SK-N-SH (cell line): Measurements from ENCODE around the gene TBC1D16. TPM values are rescaled to one million over a fixed set of nuclear protein-coding genes. Genes with fewer than 3 reads are reported as not detected.

Experiments used
- CTCF ChIA-PET: fragments of 300-600, 350-600 bp; formaldehyde crosslinking; extraction: SDS; loops from one replicate; lab custom pipeline; 2021; lab: Yijun Ruan, JAX
- POLR2A ChIA-PET: fragments of 350-600 bp; sonication (Branson Sonifier 250); formaldehyde crosslinking; extraction: SDS; loops from one replicate; lab custom pipeline; 2020; ENCODE audit warnings: antibody characterized with exemption, inconsistent platforms; lab: Yijun Ruan, JAX
- DNase-seq: peaks from one replicate; pipeline ENCODE4 v3.0.0; 2012
- H2AFZ ChIP-seq: fragments of 200-600 bp; sonication (generic); 2 replicates; pipeline ENCODE4 v1.8.1; 2016; ENCODE audit warnings: antibody characterized with exemption, mild to moderate bottlenecking, low read depth
- H3F3A ChIP-seq: fragments of 200-600 bp; sonication (generic); replicated peaks from 2 replicates; pipeline ENCODE3; 2016; ENCODE audit warnings: antibody characterized with exemption, mild to moderate bottlenecking; ENCODE audit not compliant: insufficient read depth
- H3K27ac ChIP-seq, 2 experiments: fragments of 200-500 bp in 1 of 2; fragments of 200-600 bp in 1 of 2; sonication (Bioruptor generic) in 1 of 2; sonication (generic), shearing (Covaris generic) in 1 of 2; 2 replicates each; pipeline versions ENCODE4 v1.5.1 to v1.6.1; 2014 to 2016; ENCODE audit warnings: low read depth in 2 of 2, inconsistent platforms in 1 of 2, low read length in 1 of 2, mild to moderate bottlenecking in 1 of 2, mixed read lengths in 1 of 2
- H3K27me3 ChIP-seq: fragments of 200-600 bp; sonication (generic), shearing (Covaris generic); 2 replicates; pipeline ENCODE4 v1.6.1; 2016; ENCODE audit warnings: mixed run types; ENCODE audit not compliant: insufficient read depth
- H3K36me3 ChIP-seq, 2 experiments: fragments of 200-500 bp in 1 of 2; fragments of 200-600 bp in 1 of 2; sonication (Bioruptor generic) in 1 of 2; sonication (generic) in 1 of 2; replicated peaks in 1 of 2; 2 replicates each; pipeline versions ENCODE3 to v1.5.1; 2014 to 2016; ENCODE audit warnings: low read length in 1 of 2, mild to moderate bottlenecking in 1 of 2; ENCODE audit not compliant: insufficient read depth in 2 of 2, control insufficient read depth in 1 of 2
- H3K4me1 ChIP-seq, 2 experiments: fragments of 200-500 bp in 1 of 2; fragments of 200-600 bp in 1 of 2; sonication (Bioruptor generic) in 1 of 2; sonication (generic), shearing (Covaris generic) in 1 of 2; 2 replicates each; pipeline versions ENCODE4 v1.5.1 to v1.6.1; 2014 to 2016; ENCODE audit warnings: low read depth in 1 of 2, low read length in 1 of 2, mixed run types in 1 of 2; ENCODE audit not compliant: insufficient read depth in 2 of 2, control insufficient read depth in 1 of 2
- H3K4me2 ChIP-seq: fragments of 200-600 bp; sonication (generic), shearing (Covaris generic); 2 replicates; pipeline ENCODE4 v1.6.1; 2017; ENCODE audit warnings: mixed run types
- H3K4me3 ChIP-seq, 2 experiments: fragments of 200-500 bp in 1 of 2; fragments of 200-600 bp in 1 of 2; sonication (Bioruptor generic) in 1 of 2; sonication (generic), shearing (Covaris generic) in 1 of 2; 2 replicates each; pipeline versions ENCODE4 v1.5.1 to v1.8.1; 2014 to 2016; ENCODE audit warnings: low read depth in 2 of 2, inconsistent platforms in 1 of 2, low read length in 1 of 2, mild to moderate bottlenecking in 1 of 2, mixed read lengths in 1 of 2, moderate library complexity in 1 of 2
- H3K79me2 ChIP-seq: fragments of 200-600 bp; sonication (generic); 2 replicates; pipeline ENCODE4 v1.8.1; 2017; ENCODE audit warnings: mild to moderate bottlenecking; ENCODE audit not compliant: insufficient read depth
- H3K9ac ChIP-seq: fragments of 200-600 bp; sonication (generic); 2 replicates; pipeline ENCODE4 v1.6.1; 2017; ENCODE audit warnings: mixed run types
- H3K9me2 ChIP-seq: fragments of 200-600 bp; sonication (generic); 2 replicates; pipeline ENCODE4 v1.6.1; 2017; ENCODE audit warnings: mixed run types
- H3K9me3 ChIP-seq: fragments of 200-600 bp; sonication (generic); 2 replicates; pipeline ENCODE4 v1.6.1; 2017; ENCODE audit warnings: mixed run types, mild to moderate bottlenecking, moderate library complexity
- H4K20me1 ChIP-seq: fragments of 200-600 bp; sonication (generic); 2 replicates; pipeline ENCODE4 v1.6.1; 2017; ENCODE audit warnings: mild to moderate bottlenecking, mixed run types; ENCODE audit not compliant: insufficient read depth
- CTCF ChIP-seq: fragments of 200-600 bp; sonication (generic); IDR thresholded peaks from 2 replicates; pipeline ENCODE4 v1.6.1; 2017; ENCODE audit warnings: antibody characterized with exemption, mild to moderate bottlenecking, moderate library complexity
- ELF1 ChIP-seq: IDR thresholded peaks from 2 replicates; pipeline ENCODE4 v1.4.0; 2012
- EZH2phosphoT487 ChIP-seq: fragments of 200-600 bp; sonication (generic); IDR thresholded peaks from 2 replicates; pipeline ENCODE4 v1.6.1; 2017; ENCODE audit warnings: low read depth, mixed run types, mild to moderate bottlenecking, antibody characterized with exemption, moderate library complexity, borderline replicate concordance
- FOXM1 ChIP-seq: IDR thresholded peaks from 2 replicates; pipeline ENCODE4 v1.4.0; 2012; ENCODE audit warnings: low read depth, mild to moderate bottlenecking
- GATA2 ChIP-seq: sonication (generic); formaldehyde crosslinking; IDR thresholded peaks from 2 replicates; pipeline ENCODE4 v1.5.0; 2020; ENCODE audit warnings: mild to moderate bottlenecking, missing genetic modification reagents
- NRF1 ChIP-seq: IDR thresholded peaks from 2 replicates; pipeline ENCODE4 v1.6.1; 2012; ENCODE audit warnings: low read depth, mild to moderate bottlenecking, low read length
- PBX3 ChIP-seq: IDR thresholded peaks from 2 replicates; pipeline ENCODE4; 2012
- RXRA ChIP-seq: IDR thresholded peaks from 2 replicates; pipeline ENCODE4 v1.4.0; 2012; ENCODE audit warnings: low read depth, mild to moderate bottlenecking, borderline replicate concordance
- SIN3A ChIP-seq: IDR thresholded peaks from 2 replicates; pipeline ENCODE4 v1.6.1; 2012; ENCODE audit warnings: low read depth, mild to moderate bottlenecking, low read length, moderate library complexity, borderline replicate concordance
- USF2 ChIP-seq: fragments of 150-350 bp; IDR thresholded peaks from 2 replicates; pipeline ENCODE4 v1.6.1; 2017; ENCODE audit warnings: antibody characterized with exemption, low read length, low read depth, borderline replicate concordance
- YY1 ChIP-seq: IDR thresholded peaks from 2 replicates; pipeline ENCODE4 v1.4.0; 2012; ENCODE audit warnings: low read depth, mild to moderate bottlenecking
- WGBS: methylation state at CpG from one replicate; pipeline ENCODE4 v1.1.6; 2017; ENCODE audit warnings: low lambda C conversion rate; 5-methylcytosine and 5-hydroxymethylcytosine counted together
- polyA plus RNA-seq, 3 experiments: library from polyadenylated mRNA; depleted of rRNA; stranded (reverse); fragments of >200 nt; gene quantifications; 2 replicates each; pipeline ENCODE4 v1.2.3, GENCODE V29; 2012
- TF ChIP-seq, protein P1 (sequence below): IDR thresholded peaks from 2 replicates; pipeline ENCODE4 v1.4.0; 2012; ENCODE audit warnings: low read depth, borderline replicate concordance

TBC1D16 gene
- polyA plus RNA-seq, 1 of the 3 experiments (the other 2 are of a cell fraction), result 14.5 TPM

GRCh38 chr17:79984877-79985276 is 50.8 kb downstream of the TBC1D16 start:
- no peak overlapping the region for H3K9ac ChIP-seq
- peaks cover 29 to 48% of the 10 kb centered on the region in 2 experiments; a peak in 3 of 4 replicates for H3K4me1 ChIP-seq
- H3K36me3 ChIP-seq, result no peaks in the 10 kb centered on the region
- H3F3A ChIP-seq, result peaks cover 5% of the 10 kb centered on the region
- H3K9me3 ChIP-seq, result no peaks in the 10 kb centered on the region
- no peak for TF ChIP-seq ELF1
- no peak for TF ChIP-seq PBX3
- TF ChIP-seq GATA2, result no peak
- no peak for TF ChIP-seq SIN3A
- TF ChIP-seq, protein P1, sequence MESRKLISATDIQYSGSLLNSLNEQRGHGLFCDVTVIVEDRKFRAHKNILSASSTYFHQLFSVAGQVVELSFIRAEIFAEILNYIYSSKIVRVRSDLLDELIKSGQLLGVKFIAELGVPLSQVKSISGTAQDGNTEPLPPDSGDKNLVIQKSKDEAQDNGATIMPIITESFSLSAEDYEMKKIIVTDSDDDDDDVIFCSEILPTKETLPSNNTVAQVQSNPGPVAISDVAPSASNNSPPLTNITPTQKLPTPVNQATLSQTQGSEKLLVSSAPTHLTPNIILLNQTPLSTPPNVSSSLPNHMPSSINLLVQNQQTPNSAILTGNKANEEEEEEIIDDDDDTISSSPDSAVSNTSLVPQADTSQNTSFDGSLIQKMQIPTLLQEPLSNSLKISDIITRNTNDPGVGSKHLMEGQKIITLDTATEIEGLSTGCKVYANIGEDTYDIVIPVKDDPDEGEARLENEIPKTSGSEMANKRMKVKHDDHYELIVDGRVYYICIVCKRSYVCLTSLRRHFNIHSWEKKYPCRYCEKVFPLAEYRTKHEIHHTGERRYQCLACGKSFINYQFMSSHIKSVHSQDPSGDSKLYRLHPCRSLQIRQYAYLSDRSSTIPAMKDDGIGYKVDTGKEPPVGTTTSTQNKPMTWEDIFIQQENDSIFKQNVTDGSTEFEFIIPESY, result no peak
- TF ChIP-seq EZH2phosphoT487, result no peak
- no peak for TF ChIP-seq CTCF
- no peak for TF ChIP-seq YY1
- TF ChIP-seq FOXM1, result no peak
- TF ChIP-seq NRF1, result no peak
- no peak for TF ChIP-seq RXRA
- no peak for TF ChIP-seq USF2
- TF ChIP-seq, all 33 proteins: peak for 0
- no peak for DNase-seq
- Histone ChIP-seq H3K27me3 (no peaks in the 10 kb centered on the region), H3K4me2 (no peak overlapping the region), H3K79me2 (peaks cover 16% of the 10 kb centered on the region; the same call in 1 of the 2 replicates), H3K4me3 (no peak overlapping the region), H2AFZ (no peak overlapping the region), H3K27ac (no peak overlapping the region), H4K20me1 (peaks cover 21% of the 10 kb centered on the region), H3K9me2 (no peaks in the 10 kb centered on the region)
- ChIA-PET CTCF (interaction anchor here (0.7 to 13.1 kb wide), 13 partner anchors 10 to 244 kb away, joined by 3 to 209 read pairs (median 9); partner anchors contain the start of genes CBX4 and GAA), POLR2A (interaction anchor here (0.7 kb wide), 1 partner anchor 134 kb away, joined by 3 read pairs; no protein-coding TSS in a partner anchor)
- WGBS, result 94% methylated on average over 5 of the region's 10 CpGs
